ENCODE data around the gene PTPRG. TPM values are rescaled to one million over a fixed set of nuclear protein-coding genes. Genes with fewer than 3 reads are reported as not detected.
A peak's percentile ranks its signal among the peaks of the same experiment; 100 is the strongest.

Gene PTPRG
- total RNA-seq, 1 donor from 2014 or later = 39.6 TPM

DNA sequence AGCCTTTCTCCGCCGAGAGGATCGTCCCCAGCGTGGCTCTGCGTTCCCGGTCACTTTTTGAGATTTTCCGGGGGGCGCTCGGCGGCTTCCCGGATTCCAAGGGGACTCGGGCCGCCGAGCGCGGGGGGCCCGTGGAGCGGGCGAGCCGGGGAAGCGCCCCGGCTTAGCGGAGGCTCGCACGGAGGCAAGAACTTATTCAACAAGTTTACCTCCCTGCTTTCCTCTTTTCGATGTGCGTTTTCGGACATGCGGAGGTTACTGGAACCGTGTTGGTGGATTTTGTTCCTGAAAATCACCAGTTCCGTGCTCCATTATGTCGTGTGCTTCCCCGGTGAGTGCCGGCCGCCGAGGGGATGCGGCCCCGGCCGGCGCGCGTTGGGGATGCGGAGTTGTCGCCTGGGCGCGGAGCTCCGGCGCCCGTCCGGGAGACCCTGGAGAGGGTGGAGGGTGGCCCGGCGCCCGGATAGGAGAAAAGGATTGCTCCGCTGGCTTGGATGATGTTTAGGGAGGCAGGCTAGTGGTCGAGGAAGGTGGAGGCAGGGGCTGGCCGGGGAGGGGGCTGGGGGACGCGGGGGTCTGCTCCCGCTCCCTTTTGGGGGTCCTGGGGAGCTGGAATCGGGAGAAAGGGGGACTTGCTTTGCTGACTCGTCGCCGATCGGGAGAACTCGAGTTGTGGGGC is 810 bp downstream of the PTPRG start:
- DNase-seq (ENCODE audit: low read depth) (no peak), FAIRE-seq (no peak)
- Mint-ChIP-seq H3K9me3 (ENCODE audit: unreplicated experiment) (peaks cover 2% of the 10 kb centered on the region), H3K27ac (ENCODE audit: unreplicated experiment) (peak overlapping the region; percentile 91), H3K4me3 (ENCODE audit: unreplicated experiment) (peak overlapping the region; percentile 99), H3K36me3 (ENCODE audit: low read depth, unreplicated experiment) (no peaks in the 10 kb centered on the region), H3K4me1 (ENCODE audit: low read depth, unreplicated experiment) (peaks cover 13% of the 10 kb centered on the region), H3K27me3 (ENCODE audit: low read depth, unreplicated experiment) (no peaks in the 10 kb centered on the region)
- peak overlapping the region; percentile 96 for H3K4me2 ChIP-seq (ENCODE audit: low read length)
- peak overlapping the region; percentile 76 for H2AFZ ChIP-seq (ENCODE audit: low read depth, low read length)
- H3K4me3 ChIP-seq (ENCODE audit: insufficient read depth, low read depth, low read length) = peak overlapping the region; percentile 76
- no peaks in the 10 kb centered on the region for H3K27me3 ChIP-seq (ENCODE audit: insufficient read depth, low read length)
- H3K9ac ChIP-seq (ENCODE audit: low read length) = peak overlapping the region; percentile 94
- peaks cover 26% of the 10 kb centered on the region for H3K4me1 ChIP-seq (ENCODE audit: insufficient read depth, low read length)
- H3K27ac ChIP-seq (ENCODE audit: low read depth, low read length) = peak overlapping the region; percentile 93
- no peaks in the 10 kb centered on the region for H3K36me3 ChIP-seq (ENCODE audit: insufficient read depth, low read length)
- no peak for TF ChIP-seq EZH2 (IDR thresholded peaks at IDR 0.05; ENCODE audit: insufficient read depth, low read length)
- TF ChIP-seq, protein P1, sequence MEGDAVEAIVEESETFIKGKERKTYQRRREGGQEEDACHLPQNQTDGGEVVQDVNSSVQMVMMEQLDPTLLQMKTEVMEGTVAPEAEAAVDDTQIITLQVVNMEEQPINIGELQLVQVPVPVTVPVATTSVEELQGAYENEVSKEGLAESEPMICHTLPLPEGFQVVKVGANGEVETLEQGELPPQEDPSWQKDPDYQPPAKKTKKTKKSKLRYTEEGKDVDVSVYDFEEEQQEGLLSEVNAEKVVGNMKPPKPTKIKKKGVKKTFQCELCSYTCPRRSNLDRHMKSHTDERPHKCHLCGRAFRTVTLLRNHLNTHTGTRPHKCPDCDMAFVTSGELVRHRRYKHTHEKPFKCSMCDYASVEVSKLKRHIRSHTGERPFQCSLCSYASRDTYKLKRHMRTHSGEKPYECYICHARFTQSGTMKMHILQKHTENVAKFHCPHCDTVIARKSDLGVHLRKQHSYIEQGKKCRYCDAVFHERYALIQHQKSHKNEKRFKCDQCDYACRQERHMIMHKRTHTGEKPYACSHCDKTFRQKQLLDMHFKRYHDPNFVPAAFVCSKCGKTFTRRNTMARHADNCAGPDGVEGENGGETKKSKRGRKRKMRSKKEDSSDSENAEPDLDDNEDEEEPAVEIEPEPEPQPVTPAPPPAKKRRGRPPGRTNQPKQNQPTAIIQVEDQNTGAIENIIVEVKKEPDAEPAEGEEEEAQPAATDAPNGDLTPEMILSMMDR (IDR thresholded peaks at IDR 0.05; ENCODE audit: insufficient read depth, low read depth, low read length) = no peak
- peaks cover 47% of the 10 kb centered on the region for H4K20me1 ChIP-seq (ENCODE audit: insufficient read depth, low read length)
- no peaks in the 10 kb centered on the region for H3K9me3 ChIP-seq (ENCODE audit: insufficient read depth, low read depth, low read length)
- peaks cover 50% of the 10 kb centered on the region for H3K79me2 ChIP-seq (ENCODE audit: insufficient read depth, low read length)

DNA sequence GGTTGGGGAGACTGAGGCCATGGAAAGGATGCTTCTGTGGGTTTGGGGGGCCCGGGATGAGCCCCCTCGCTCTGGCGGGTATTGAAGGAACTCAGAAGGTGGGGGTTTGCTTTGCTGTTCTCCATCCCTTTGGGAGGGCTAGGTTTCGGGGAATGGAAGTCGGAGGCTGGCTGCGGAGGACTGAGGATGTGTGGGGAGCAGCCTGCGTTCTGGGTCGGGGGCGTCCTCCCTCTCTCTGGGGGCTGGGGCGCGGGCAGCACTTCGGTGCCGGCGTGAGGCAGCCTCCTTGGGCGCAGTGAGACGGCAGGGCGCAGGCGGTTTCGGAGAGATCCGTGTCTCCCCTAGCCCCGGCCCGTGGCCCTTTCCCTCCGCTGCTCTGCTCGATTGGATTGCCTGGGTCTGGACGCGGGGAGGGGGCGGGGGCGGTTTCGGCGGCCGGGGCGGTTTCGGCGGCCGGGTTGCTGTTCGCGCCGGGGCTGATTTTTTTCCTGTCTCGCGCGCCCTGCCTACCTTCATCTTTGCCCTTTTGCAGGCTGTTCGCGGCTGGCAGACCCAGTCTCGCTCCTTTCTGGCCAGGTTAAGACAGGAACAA is 1.4 kb downstream of the PTPRG start:
- peaks cover 26% of the 10 kb centered on the region for H3K4me1 ChIP-seq (ENCODE audit: insufficient read depth, low read length)
- Mint-ChIP-seq H3K4me3 (ENCODE audit: unreplicated experiment) (peak overlapping the region; percentile 99), H3K27ac (ENCODE audit: unreplicated experiment) (peak overlapping the region; percentile 91), H3K27me3 (ENCODE audit: low read depth, unreplicated experiment) (no peaks in the 10 kb centered on the region), H3K4me1 (ENCODE audit: low read depth, unreplicated experiment) (peaks cover 13% of the 10 kb centered on the region), H3K9me3 (ENCODE audit: unreplicated experiment) (peaks cover 2% of the 10 kb centered on the region), H3K36me3 (ENCODE audit: low read depth, unreplicated experiment) (no peaks in the 10 kb centered on the region)
- DNase-seq (ENCODE audit: low read depth) (no peak), FAIRE-seq (no peak)
- H3K27ac ChIP-seq (ENCODE audit: low read depth, low read length) = no peak overlapping the region
- H2AFZ ChIP-seq (ENCODE audit: low read depth, low read length) = peak overlapping the region; percentile 43
- no peaks in the 10 kb centered on the region for H3K36me3 ChIP-seq (ENCODE audit: insufficient read depth, low read length)
- H3K9me3 ChIP-seq (ENCODE audit: insufficient read depth, low read depth, low read length) = no peaks in the 10 kb centered on the region
- H3K4me2 ChIP-seq (ENCODE audit: low read length) = peak overlapping the region; percentile 96
- peak overlapping the region; percentile 76 for H3K4me3 ChIP-seq (ENCODE audit: insufficient read depth, low read depth, low read length)
- peaks cover 57% of the 10 kb centered on the region for H3K79me2 ChIP-seq (ENCODE audit: insufficient read depth, low read length)
- peaks cover 53% of the 10 kb centered on the region for H4K20me1 ChIP-seq (ENCODE audit: insufficient read depth, low read length)
- H3K9ac ChIP-seq (ENCODE audit: low read length) = peak overlapping the region; percentile 94
- no peaks in the 10 kb centered on the region for H3K27me3 ChIP-seq (ENCODE audit: insufficient read depth, low read length)
- TF ChIP-seq EZH2 (IDR thresholded peaks at IDR 0.05; ENCODE audit: insufficient read depth, low read length) = no peak
- TF ChIP-seq, protein P1 (IDR thresholded peaks at IDR 0.05; ENCODE audit: insufficient read depth, low read depth, low read length) = no peak
